A673 (cell line): ENCODE measurements around the gene FLCN. TPM values are rescaled to one million over a fixed set of nuclear protein-coding genes. Genes with fewer than 3 reads are reported as not detected.

Experiments used
- BruUV-seq: library from RNA; stranded (reverse); fragments of 400-500 nt; replicated peaks from 2 replicates; lab custom pipeline; 2021; lab: Mats Ljungman, UMichigan
- CTCF ChIA-PET: fragments of 300-600 bp; sonication (Branson Sonifier 250); formaldehyde crosslinking; loops from one replicate; lab custom pipeline; 2022; ENCODE audit warnings: antibody characterized with exemption; lab: Charles Lee
- POLR2A ChIA-PET: fragments of 300-600 bp; sonication (Branson Sonifier 250); formaldehyde crosslinking; loops from one replicate; lab custom pipeline; 2022; ENCODE audit warnings: antibody characterized with exemption; ENCODE audit not compliant: low non-redundant PET; lab: Charles Lee
- DNase-seq: peaks from one replicate; pipeline ENCODE4 v3.0.0-alpha.2; 2015; ENCODE audit warnings: low spot score
- H3K27ac ChIP-seq: fragments of 200-600 bp; sonication (generic); 2 replicates; pipeline ENCODE4 v1.5.1; 2016; ENCODE audit warnings: mixed run types, low read depth, mild to moderate bottlenecking, mixed read lengths, antibody characterized with exemption, low read length; ENCODE audit not compliant: poor library complexity, severe bottlenecking
- H3K27me3 ChIP-seq: fragments of 200-600 bp; sonication (generic); replicated peaks from 2 replicates; pipeline ENCODE4 v1.6.1; 2017; ENCODE audit warnings: mixed run types, low read depth, mild to moderate bottlenecking, mixed read lengths, antibody characterized with exemption, low read length; ENCODE audit not compliant: insufficient read depth, poor library complexity
- H3K36me3 ChIP-seq: fragments of 200-600 bp; sonication (generic); 2 replicates; pipeline ENCODE4 v1.6.1; 2016; ENCODE audit warnings: mixed run types, mild to moderate bottlenecking, mixed read lengths, antibody characterized with exemption, low read length; ENCODE audit not compliant: insufficient read depth, poor library complexity, severe bottlenecking
- H3K4me1 ChIP-seq: fragments of 200-600 bp; sonication (generic); 2 replicates; pipeline ENCODE4 v1.6.1; 2017; ENCODE audit warnings: mixed run types, mild to moderate bottlenecking, mixed read lengths, antibody characterized with exemption, low read length; ENCODE audit not compliant: insufficient read depth, poor library complexity, severe bottlenecking
- H3K4me3 ChIP-seq: fragments of 200-600 bp; sonication (generic); 2 replicates; pipeline ENCODE4 v1.5.1; 2016; ENCODE audit warnings: low read depth, mixed run types, mild to moderate bottlenecking, mixed read lengths, low read length; ENCODE audit not compliant: poor library complexity, severe bottlenecking
- H3K9me3 ChIP-seq: fragments of 200-600 bp; sonication (generic); 2 replicates; pipeline ENCODE4 v1.6.1; 2016; ENCODE audit warnings: mixed run types, low read depth, mild to moderate bottlenecking, mixed read lengths, antibody characterized with exemption, low read length; ENCODE audit not compliant: poor library complexity, severe bottlenecking
- EZH2 ChIP-seq: fragments of 200-600 bp; sonication (generic); IDR thresholded peaks from 2 replicates; pipeline ENCODE4 v1.6.1; 2017; ENCODE audit warnings: borderline replicate concordance, low read depth, mild to moderate bottlenecking, mixed read lengths, antibody characterized with exemption, low read length; ENCODE audit not compliant: poor library complexity, severe bottlenecking
- intact Hi-C: fragments of 100-400 bp; cut with micrococcal nuclease; formaldehyde crosslinking; loops from one replicate; pipeline ENCODE4 v1.10.0; 2022; ENCODE audit not compliant: unreplicated experiment
- total RNA-seq: library from RNA; stranded (reverse); gene quantifications from 2 replicates; pipeline ENCODE4 v1.2.3, GENCODE V29; 2021
- TF ChIP-seq, protein P1 (sequence below): fragments of 300-800, 200-600 bp; sonication (generic); conservative IDR thresholded peaks from 2 replicates; pipeline ENCODE4 v1.5.1; 2017; ENCODE audit warnings: low read depth, mild to moderate bottlenecking, antibody characterized with exemption, low read length, moderate library complexity, mixed read lengths

FLCN gene
- total RNA-seq, 1 experiment from 2014 or later, result 60.2 TPM

DNA sequence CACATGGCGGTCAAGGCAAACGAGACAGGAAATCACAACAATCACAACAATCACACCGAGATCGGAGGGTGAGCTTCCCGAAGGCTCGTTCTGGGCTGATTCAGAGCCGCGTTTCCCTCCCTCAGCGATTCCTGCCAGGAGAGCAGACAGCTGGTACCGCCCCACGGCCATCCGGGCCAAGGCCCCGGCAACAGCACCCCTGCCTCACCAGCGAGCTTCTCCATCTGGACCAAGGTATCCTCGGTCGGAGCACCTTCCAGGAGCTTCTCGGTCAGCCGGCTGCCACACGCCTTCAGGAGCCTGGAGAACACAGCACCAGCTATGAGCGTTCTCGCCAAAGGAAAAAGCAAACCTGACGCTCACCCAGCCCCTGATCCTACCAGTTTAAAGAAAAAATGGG lies 15.6 kb downstream of the FLCN start:
- H3K27ac ChIP-seq, result no peak overlapping the region
- DNase-seq, result no peak
- H3K36me3 ChIP-seq, result peaks cover 62% of the 10 kb centered on the region
- CTCF ChIA-PET, result no interaction called here
- intact Hi-C loops, result no loop called here
- no peaks in the 10 kb centered on the region for H3K4me1 ChIP-seq
- no peaks in the 10 kb centered on the region for H3K9me3 ChIP-seq
- TF ChIP-seq, protein P1, sequence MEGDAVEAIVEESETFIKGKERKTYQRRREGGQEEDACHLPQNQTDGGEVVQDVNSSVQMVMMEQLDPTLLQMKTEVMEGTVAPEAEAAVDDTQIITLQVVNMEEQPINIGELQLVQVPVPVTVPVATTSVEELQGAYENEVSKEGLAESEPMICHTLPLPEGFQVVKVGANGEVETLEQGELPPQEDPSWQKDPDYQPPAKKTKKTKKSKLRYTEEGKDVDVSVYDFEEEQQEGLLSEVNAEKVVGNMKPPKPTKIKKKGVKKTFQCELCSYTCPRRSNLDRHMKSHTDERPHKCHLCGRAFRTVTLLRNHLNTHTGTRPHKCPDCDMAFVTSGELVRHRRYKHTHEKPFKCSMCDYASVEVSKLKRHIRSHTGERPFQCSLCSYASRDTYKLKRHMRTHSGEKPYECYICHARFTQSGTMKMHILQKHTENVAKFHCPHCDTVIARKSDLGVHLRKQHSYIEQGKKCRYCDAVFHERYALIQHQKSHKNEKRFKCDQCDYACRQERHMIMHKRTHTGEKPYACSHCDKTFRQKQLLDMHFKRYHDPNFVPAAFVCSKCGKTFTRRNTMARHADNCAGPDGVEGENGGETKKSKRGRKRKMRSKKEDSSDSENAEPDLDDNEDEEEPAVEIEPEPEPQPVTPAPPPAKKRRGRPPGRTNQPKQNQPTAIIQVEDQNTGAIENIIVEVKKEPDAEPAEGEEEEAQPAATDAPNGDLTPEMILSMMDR, result no peak
- TF ChIP-seq EZH2, result no peak
- no peaks in the 10 kb centered on the region for H3K27me3 ChIP-seq
- BruUV-seq, result no TSS peak
- no peak overlapping the region for H3K4me3 ChIP-seq
- POLR2A ChIA-PET, result no interaction called here

DNA sequence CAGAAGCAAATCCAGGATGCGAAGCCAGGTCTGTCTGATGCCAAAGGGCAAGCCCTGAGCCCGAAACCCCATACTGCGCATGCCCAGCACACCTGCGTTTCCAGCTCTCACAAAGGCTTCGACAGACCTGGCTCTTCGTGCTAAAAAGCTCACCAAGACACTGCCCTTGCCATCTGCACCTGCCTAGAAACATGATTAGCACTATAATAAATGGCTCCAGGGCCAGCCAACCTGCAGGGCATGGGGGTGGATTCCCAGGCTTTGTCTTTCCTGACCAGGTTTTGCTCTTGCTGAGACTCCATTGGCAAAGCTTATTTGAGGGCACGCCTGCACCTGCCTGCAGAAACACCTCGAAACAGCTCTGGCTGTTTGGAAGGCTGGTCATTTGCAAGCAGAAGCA lies 16.4 kb downstream of the FLCN start:
- intact Hi-C loops, result no loop called here
- no TSS peak for BruUV-seq
- CTCF ChIA-PET, result no interaction called here

DNA sequence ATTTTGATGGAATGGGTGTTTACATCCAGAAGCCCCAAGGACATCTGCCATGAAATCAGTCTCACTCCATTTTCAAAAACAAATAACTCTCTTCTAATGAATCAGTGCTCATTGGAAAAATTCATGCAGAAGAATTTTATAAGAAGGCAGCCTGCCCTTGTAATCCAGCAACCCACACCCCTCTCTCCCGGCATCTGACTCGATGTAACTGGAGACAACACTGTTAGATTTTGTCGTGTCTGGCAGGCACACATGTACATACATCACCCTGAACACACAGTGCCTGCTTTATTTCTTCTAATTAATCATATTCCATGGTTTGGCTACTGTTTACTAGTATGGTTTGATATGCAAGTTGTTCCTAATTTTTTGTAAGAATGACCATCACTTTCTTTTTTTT lies 19.0 kb downstream of the FLCN start:
- Histone ChIP-seq H3K36me3 (peaks cover 58% of the 10 kb centered on the region), H3K4me1 (no peaks in the 10 kb centered on the region), H3K27ac (no peak overlapping the region), H3K9me3 (no peaks in the 10 kb centered on the region), H3K27me3 (no peaks in the 10 kb centered on the region), H3K4me3 (no peak overlapping the region)
- BruUV-seq, result no TSS peak
- TF ChIP-seq, protein P1, result no peak
- TF ChIP-seq EZH2, result no peak
- no peak for DNase-seq
- CTCF ChIA-PET, result no interaction called here
- intact Hi-C loops, result loop anchor here (5.0 kb wide), 1 partner anchor 49 kb away; no protein-coding TSS in a partner anchor
- POLR2A ChIA-PET, result no interaction called here

More for the DNA sequence above, 16.4 kb downstream of the FLCN start:
- POLR2A ChIA-PET, result no interaction called here
- no peak overlapping the region for H3K27ac ChIP-seq
- no peaks in the 10 kb centered on the region for H3K27me3 ChIP-seq
- no peaks in the 10 kb centered on the region for H3K4me1 ChIP-seq
- TF ChIP-seq, protein P1, result no peak
- no peak for TF ChIP-seq EZH2
- H3K4me3 ChIP-seq, result no peak overlapping the region
- H3K9me3 ChIP-seq, result no peaks in the 10 kb centered on the region
- peaks cover 55% of the 10 kb centered on the region for H3K36me3 ChIP-seq
- no peak for DNase-seq
